Measurements from ENCODE around the gene KRTAP9-2. TPM values are rescaled to one million over a fixed set of nuclear protein-coding genes. Genes with fewer than 3 reads are reported as not detected.

KRTAP9-2 gene
- polyA plus RNA-seq, 1 of the 3 experiments (the other 2 are of a cell fraction) = not detected

Small RNA genes lying within 50 kb of the gene (small RNA-seq; reads per million reads assigned to genes)
- 0 reads per million in 7 experiments for gene KRTAP4-17P

Other genes starting within 250 kb of the KRTAP9-2 start
- gene KRT40, start 242.3 kb upstream of the KRTAP9-2 start, polyA plus RNA-seq (2012; rRNA removed) = not detected in 2 replicates
- gene KRTAP3-3, start 232.5 kb upstream of the KRTAP9-2 start, polyA plus RNA-seq (2012; rRNA removed) = not detected in 2 replicates
- gene KRTAP3-2, start 226.7 kb upstream of the KRTAP9-2 start, polyA plus RNA-seq (2012; rRNA removed) = not detected in 2 replicates
- gene KRTAP3-1, start 217.5 kb upstream of the KRTAP9-2 start, polyA plus RNA-seq (2012; rRNA removed) = not detected in 2 replicates
- not detected in 2 replicates for gene KRTAP1-5, start 199.4 kb upstream of the KRTAP9-2 start, polyA plus RNA-seq (2012; rRNA removed)
- gene KRTAP1-4, start 196.5 kb upstream of the KRTAP9-2 start, polyA plus RNA-seq (2012; rRNA removed) = not detected in 2 replicates
- not detected in 2 replicates for gene KRTAP1-3, start 191.8 kb upstream of the KRTAP9-2 start, polyA plus RNA-seq (2012; rRNA removed)
- gene KRTAP1-1, start 185.2 kb upstream of the KRTAP9-2 start, polyA plus RNA-seq (2012; rRNA removed) = not detected in 2 replicates
- gene KRTAP2-1, start 179.3 kb upstream of the KRTAP9-2 start, polyA plus RNA-seq (2012; rRNA removed) = not detected in 2 replicates
- gene KRTAP2-2, start 171.4 kb upstream of the KRTAP9-2 start, polyA plus RNA-seq (2012; rRNA removed) = not detected in 2 replicates
- 0.36 and 0.39 TPM in 2 replicates for gene KRTAP2-3, start 166.5 kb upstream of the KRTAP9-2 start, polyA plus RNA-seq (2012; rRNA removed)
- gene KRTAP2-4, start 160.8 kb upstream of the KRTAP9-2 start, polyA plus RNA-seq (2012; rRNA removed) = not detected in 2 replicates
- not detected in 2 replicates for gene KRTAP4-7, start 142.5 kb upstream of the KRTAP9-2 start, polyA plus RNA-seq (2012; rRNA removed)
- gene KRTAP4-8, start 128.5 kb upstream of the KRTAP9-2 start, polyA plus RNA-seq (2012; rRNA removed) = not detected in 2 replicates
- gene KRTAP4-16, start 124.4 kb upstream of the KRTAP9-2 start, polyA plus RNA-seq (2012; rRNA removed) = not detected in 2 replicates
- gene KRTAP4-9, start 121.3 kb upstream of the KRTAP9-2 start, polyA plus RNA-seq (2012; rRNA removed) = not detected in 2 replicates
- not detected in 2 replicates for gene KRTAP4-11, start 108.3 kb upstream of the KRTAP9-2 start, polyA plus RNA-seq (2012; rRNA removed)
- not detected in 2 replicates for gene KRTAP4-12, start 102.5 kb upstream of the KRTAP9-2 start, polyA plus RNA-seq (2012; rRNA removed)
- gene KRTAP4-6, start 86.1 kb upstream of the KRTAP9-2 start, polyA plus RNA-seq (2012; rRNA removed) = not detected in 2 replicates
- gene KRTAP4-5, start 76.8 kb upstream of the KRTAP9-2 start, polyA plus RNA-seq (2012; rRNA removed) = not detected in 2 replicates
- not detected in 2 replicates for gene KRTAP4-4, start 65.9 kb upstream of the KRTAP9-2 start, polyA plus RNA-seq (2012; rRNA removed)
- not detected in 2 replicates for gene KRTAP4-3, start 58.4 kb upstream of the KRTAP9-2 start, polyA plus RNA-seq (2012; rRNA removed)
- not detected in 2 replicates for gene KRTAP4-2, start 48.4 kb upstream of the KRTAP9-2 start, polyA plus RNA-seq (2012; rRNA removed)
- not detected in 2 replicates for gene KRTAP4-1, start 41.7 kb upstream of the KRTAP9-2 start, polyA plus RNA-seq (2012; rRNA removed)
- gene KRTAP9-1, start 36.8 kb upstream of the KRTAP9-2 start, polyA plus RNA-seq (2012; rRNA removed) = not detected in 2 replicates
- not detected in 2 replicates for gene KRTAP9-3, start 5.8 kb downstream of the KRTAP9-2 start, polyA plus RNA-seq (2012; rRNA removed)
- gene KRTAP9-8, start 11.4 kb downstream of the KRTAP9-2 start, polyA plus RNA-seq (2012; rRNA removed) = not detected in 2 replicates
- not detected in 2 replicates for gene KRTAP9-4, start 23.0 kb downstream of the KRTAP9-2 start, polyA plus RNA-seq (2012; rRNA removed)
- gene KRTAP9-9, start 28.7 kb downstream of the KRTAP9-2 start, polyA plus RNA-seq (2012; rRNA removed) = not detected in 2 replicates
- gene KRTAP9-6, start 38.7 kb downstream of the KRTAP9-2 start, polyA plus RNA-seq (2012; rRNA removed) = not detected in 2 replicates
- gene KRTAP9-7, start 49.0 kb downstream of the KRTAP9-2 start, polyA plus RNA-seq (2012; rRNA removed) = not detected in 2 replicates
- gene KRTAP29-1, start 76.2 kb downstream of the KRTAP9-2 start, polyA plus RNA-seq (2012; rRNA removed) = not detected in 2 replicates
- gene KRTAP16-1, start 82.7 kb downstream of the KRTAP9-2 start, polyA plus RNA-seq (2012; rRNA removed) = not detected in 2 replicates
- gene KRTAP17-1, start 89.1 kb downstream of the KRTAP9-2 start, polyA plus RNA-seq (2012; rRNA removed) = not detected in 2 replicates
- not detected in 2 replicates for gene KRT33A, start 124.2 kb downstream of the KRTAP9-2 start, polyA plus RNA-seq (2012; rRNA removed)
- gene KRT33B, start 143.2 kb downstream of the KRTAP9-2 start, polyA plus RNA-seq (2012; rRNA removed) = 0.08 TPM in 1 of 2 replicates, not detected in the other
- gene KRT34, start 155.7 kb downstream of the KRTAP9-2 start, polyA plus RNA-seq (2012; rRNA removed) = 0.05 and 0.08 TPM in 2 replicates
- 0.03 TPM in 1 of 2 replicates, not detected in the other for gene KRT31, start 171.0 kb downstream of the KRTAP9-2 start, polyA plus RNA-seq (2012; rRNA removed)
- not detected in 2 replicates for gene KRT37, start 197.9 kb downstream of the KRTAP9-2 start, polyA plus RNA-seq (2012; rRNA removed)
- gene KRT38, start 214.3 kb downstream of the KRTAP9-2 start, polyA plus RNA-seq (2012; rRNA removed) = not detected in 2 replicates
- gene KRT32, start 240.7 kb downstream of the KRTAP9-2 start, polyA plus RNA-seq (2012; rRNA removed) = not detected in 2 replicates

All from SK-N-SH (cell line).